ENCODE results near the gene CCM2L.

CCM2L gene

DNA sequence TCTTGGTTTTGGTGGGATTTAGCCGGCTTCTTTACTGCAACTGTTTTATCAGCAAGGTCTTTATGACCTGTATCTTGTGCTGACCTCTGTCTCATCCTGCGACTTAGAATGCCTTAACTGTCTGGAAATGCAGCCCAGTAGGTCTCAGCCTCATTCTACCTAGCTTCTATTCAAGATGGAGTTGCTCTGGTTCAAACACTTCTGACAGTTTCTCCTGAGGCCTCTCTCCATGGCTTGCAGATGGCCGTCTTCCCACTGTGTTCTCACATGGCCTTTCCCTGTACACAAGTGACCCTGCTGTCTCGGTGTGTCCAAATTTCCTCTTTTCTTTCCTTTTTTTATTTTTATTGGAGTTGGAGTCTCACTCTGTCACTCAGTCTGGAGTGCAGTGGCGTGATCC is 4.2 kb upstream of the CCM2L start:
- TF ChIP-seq, protein P1, sequence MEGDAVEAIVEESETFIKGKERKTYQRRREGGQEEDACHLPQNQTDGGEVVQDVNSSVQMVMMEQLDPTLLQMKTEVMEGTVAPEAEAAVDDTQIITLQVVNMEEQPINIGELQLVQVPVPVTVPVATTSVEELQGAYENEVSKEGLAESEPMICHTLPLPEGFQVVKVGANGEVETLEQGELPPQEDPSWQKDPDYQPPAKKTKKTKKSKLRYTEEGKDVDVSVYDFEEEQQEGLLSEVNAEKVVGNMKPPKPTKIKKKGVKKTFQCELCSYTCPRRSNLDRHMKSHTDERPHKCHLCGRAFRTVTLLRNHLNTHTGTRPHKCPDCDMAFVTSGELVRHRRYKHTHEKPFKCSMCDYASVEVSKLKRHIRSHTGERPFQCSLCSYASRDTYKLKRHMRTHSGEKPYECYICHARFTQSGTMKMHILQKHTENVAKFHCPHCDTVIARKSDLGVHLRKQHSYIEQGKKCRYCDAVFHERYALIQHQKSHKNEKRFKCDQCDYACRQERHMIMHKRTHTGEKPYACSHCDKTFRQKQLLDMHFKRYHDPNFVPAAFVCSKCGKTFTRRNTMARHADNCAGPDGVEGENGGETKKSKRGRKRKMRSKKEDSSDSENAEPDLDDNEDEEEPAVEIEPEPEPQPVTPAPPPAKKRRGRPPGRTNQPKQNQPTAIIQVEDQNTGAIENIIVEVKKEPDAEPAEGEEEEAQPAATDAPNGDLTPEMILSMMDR (IDR thresholded peaks at IDR 0.05; ENCODE audit: low read depth, low read length, missing control alignments), result no peak
- no peak for DNase-seq (ENCODE audit: low read depth)
- H3K4me3 ChIP-seq (ENCODE audit: low read depth, low read length), result no peak overlapping the region

DNA sequence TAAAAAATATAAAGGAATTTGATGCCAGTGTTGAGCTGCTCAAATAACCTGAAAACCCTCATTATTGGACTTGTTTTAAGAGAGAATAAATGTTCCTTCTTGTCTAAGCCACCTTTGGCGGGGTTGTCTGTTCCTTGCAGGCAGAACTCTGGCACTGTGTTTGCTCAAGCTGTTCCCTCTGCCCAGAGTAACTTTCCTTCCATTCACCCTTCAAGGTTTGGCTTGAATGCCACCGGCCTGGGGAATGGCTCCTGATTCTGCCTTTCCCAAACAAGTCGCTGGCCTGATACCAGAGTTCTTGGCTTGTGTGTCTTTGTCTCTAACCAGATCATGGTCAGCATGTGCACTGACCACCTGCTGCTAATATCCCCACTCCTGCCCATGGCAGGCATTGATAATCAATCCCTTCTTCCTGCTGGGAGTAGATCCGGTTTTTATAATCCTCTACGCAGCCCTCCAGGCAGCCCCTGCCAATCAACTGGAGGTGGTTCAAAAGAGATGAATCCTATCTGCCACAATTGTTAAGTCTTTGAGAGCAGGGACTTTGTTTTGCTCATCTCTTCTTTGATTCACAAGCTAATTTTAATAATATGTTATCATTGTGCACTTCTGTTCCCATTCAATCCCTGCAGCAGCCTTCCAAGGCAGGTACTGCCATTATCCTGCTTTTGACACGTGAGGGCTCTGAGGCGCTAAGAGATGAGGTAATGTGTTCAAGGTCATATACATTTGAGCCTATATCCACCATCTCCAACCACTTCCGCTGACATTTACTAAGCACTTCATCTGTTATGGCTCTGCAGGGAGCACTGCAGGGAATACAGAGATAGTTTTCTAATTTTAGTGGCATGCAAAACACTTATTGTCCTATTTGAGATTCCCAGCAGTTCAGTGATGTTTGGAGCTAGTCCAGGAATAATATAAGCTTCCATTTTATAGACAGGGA is 3.1 kb upstream of the CCM2L start:
- DNase-seq (ENCODE audit: low read depth), result no peak
- TF ChIP-seq, protein P1 (IDR thresholded peaks at IDR 0.05; ENCODE audit: low read depth, low read length, missing control alignments), result no peak

DNA sequence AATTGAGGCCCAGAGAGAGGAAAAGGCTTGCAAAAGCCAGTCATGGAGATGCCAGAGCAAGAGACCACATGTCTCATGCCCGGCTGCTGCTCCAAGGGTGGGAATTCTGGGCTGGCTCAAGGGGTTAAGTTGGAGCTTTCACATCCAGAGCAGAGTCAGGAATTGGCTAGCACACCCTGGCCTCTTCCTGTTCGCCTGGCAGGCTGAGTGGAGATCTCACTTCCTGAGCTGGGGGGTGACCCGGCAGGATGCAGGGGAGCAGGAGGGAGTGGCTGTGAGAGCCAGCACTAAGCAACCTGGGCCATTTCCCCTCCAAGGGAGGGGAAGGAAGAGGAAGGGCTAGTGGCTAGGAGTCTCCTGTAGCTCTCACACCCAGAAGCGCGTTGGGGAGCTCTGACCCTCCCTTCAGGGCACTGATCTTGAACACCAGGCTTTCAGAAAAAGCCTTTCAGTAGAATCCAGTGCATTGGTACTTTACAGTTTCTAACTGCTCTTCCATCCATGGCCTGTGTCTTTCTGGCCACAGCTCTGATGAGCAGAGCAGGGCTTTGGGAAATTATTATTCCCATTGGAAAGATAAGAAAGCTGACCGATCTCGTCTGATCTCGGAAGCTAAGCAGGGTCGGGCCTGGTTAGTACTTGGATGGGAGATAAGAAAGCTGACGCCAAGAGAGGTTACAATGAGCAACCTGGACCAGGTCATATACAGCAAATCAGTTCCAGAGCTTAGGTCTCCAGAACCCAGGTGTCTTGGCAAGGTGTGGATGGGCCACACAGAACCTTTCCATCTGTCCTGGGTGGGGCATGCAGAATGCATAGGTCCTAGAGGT is 2.2 kb upstream of the CCM2L start:
- DNase-seq (ENCODE audit: low read depth), result no peak
- TF ChIP-seq, protein P1 (IDR thresholded peaks at IDR 0.05; ENCODE audit: low read depth, low read length, missing control alignments), result no peak
- no peak overlapping the region for H3K4me3 ChIP-seq (ENCODE audit: low read depth, low read length)

More for the DNA sequence above, 3.1 kb upstream of the CCM2L start:
- H3K4me3 ChIP-seq (ENCODE audit: low read depth, low read length), result no peak overlapping the region

DNA sequence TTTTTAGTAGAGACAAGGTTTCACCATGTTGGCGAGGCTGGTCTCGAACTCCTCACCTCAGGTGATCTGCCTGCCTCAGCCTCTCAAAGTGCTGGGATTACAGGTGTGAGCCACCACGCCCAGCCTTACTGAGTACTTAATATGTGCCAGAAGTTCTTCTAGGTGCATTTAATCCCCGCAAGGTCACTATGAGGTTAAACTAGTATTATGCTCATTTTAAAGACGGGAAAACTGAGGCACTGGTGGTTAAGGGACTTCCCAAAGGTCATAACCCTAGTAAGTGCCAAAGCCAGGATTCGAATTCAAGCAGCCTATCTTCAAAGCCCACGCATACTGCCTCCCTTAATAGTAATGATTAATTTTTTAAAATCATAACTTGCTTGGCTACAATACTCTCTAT is 674 bp upstream of the CCM2L start:
- no peak for DNase-seq (ENCODE audit: low read depth)
- no peak overlapping the region for H3K4me3 ChIP-seq (ENCODE audit: low read depth, low read length)
- TF ChIP-seq, protein P1 (IDR thresholded peaks at IDR 0.05; ENCODE audit: low read depth, low read length, missing control alignments), result no peak

DNA sequence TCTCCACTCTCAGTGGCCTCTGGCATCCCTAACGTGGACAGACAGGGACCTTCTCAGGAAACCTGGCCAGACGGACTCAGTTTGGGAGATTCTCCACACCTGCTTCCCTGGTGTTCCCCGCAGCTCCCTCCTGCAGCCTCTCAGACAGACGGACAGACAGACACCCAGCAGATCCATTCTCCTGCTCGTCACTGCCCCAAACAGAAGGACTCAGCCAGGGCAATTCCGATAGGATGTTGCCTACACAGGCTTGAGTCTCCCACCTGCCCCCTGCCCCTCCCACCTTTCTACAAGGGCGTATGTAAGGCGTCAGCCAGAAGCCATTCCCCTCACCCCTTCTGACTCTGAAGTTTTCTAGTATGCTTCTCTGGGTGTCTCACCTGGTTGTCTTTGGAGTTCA is 428 bp downstream of the CCM2L start:
- no peak for DNase-seq (ENCODE audit: low read depth)
- TF ChIP-seq, protein P1 (IDR thresholded peaks at IDR 0.05; ENCODE audit: low read depth, low read length, missing control alignments), result no peak
- no peak overlapping the region for H3K4me3 ChIP-seq (ENCODE audit: low read depth, low read length)

DNA sequence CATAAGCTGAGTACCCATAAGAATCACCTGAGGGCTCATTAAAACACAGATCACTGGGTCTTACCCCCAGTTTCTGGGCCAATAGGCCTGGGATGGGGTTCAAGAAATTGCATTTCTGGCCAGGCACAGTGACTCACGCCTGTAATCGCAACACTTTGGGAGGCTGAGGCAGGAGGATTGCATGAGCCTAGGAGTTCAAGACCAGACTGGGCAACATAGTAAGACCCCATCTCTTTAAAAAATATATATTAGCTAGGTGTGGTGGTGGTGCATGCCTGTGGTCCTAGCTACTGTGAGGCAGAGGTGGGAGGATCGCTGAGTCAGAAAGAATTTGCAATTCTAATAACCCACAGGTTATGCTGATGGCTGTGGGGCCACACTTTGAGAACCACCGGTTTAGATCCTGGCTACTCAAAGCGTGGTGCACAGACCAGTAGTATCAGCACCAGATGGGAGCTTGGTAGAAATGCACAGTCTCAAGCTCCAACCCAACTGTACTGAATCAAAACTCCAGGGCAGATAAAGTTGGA is 2.0 kb downstream of the CCM2L start:
- DNase-seq (ENCODE audit: low read depth), result no peak
- TF ChIP-seq, protein P1 (IDR thresholded peaks at IDR 0.05; ENCODE audit: low read depth, low read length, missing control alignments), result no peak
- no peak overlapping the region for H3K4me3 ChIP-seq (ENCODE audit: low read depth, low read length)

Measured in GM12864 (cell line).